Mucosa of descending colon (tissue), 3 donors: ENCODE measurements around the gene VSX1. TPM values are rescaled to one million over a fixed set of nuclear protein-coding genes. Genes with fewer than 3 reads are reported as not detected.

ENCODE experiments used
- ATAC-seq: fragments of 200-7000 bp; cut with Tn5 transposase; one replicate; pipeline ENCODE4 v1.9.1; 2020; ENCODE audit warnings: mild to moderate bottlenecking, moderate library complexity
- DNase-seq, 3 donors: peaks; one replicate each; pipeline ENCODE4 v3.0.0-alpha.2; 2020
- H3K36me3 ChIP-seq: fragments of 200-600 bp; one replicate; pipeline ENCODE4 v1.8.0; 2021; ENCODE audit warnings: low read depth, mild to moderate bottlenecking
- H3K4me1 ChIP-seq: fragments of 200-600 bp; one replicate; pipeline ENCODE4 v1.8.0; 2021; ENCODE audit warnings: low read depth, mild to moderate bottlenecking
- H3K4me3 ChIP-seq: fragments of 200-600 bp; one replicate; pipeline ENCODE4 v1.8.0; 2021; ENCODE audit warnings: mild to moderate bottlenecking
- H3K9me3 ChIP-seq: fragments of 200-600 bp; one replicate; pipeline ENCODE4 v1.8.0; 2021; ENCODE audit warnings: mild to moderate bottlenecking
- CTCF ChIP-seq: fragments of 200-600 bp; IDR thresholded peaks from one replicate; pipeline ENCODE4 v1.8.0; 2022; ENCODE audit warnings: antibody characterized with exemption, mild to moderate bottlenecking
- intact Hi-C, 2 donors: fragments of 100-400 bp; cut with DNase I in 1 of 2; cut with micrococcal nuclease in 1 of 2; formaldehyde crosslinking; loops; one replicate each; pipeline versions ENCODE4 v1.11.0 to v1.11.1; 2022; cut with DNase I, micrococcal nuclease
- total RNA-seq, 3 donors: library from RNA; stranded (reverse); fragmentation: NEBNext Ultra II Directional in 2 of 3; extraction: Animal tissue kit (Norgen Biotek cat#: 25700) in 2 of 3; gene quantifications; one replicate each; pipeline versions ENCODE4 v1.2.1 to v1.2.4, GENCODE V29; 2021 to 2023
- donor health status: DM: no; HTN: no; CAD: no; lungs with moderate emphysema.
- donor health status: DM: no; HTN: no; CAD: no.
- donor health status: DM: no; HTN: yes; CAD: no.

The VSX1 gene
- total RNA-seq, 3 donors from 2014 or later = 0.22 TPM; not detected in 2

GRCh38 chr20:25126204-25127029 lies 44.5 kb upstream of the VSX1 start:
- no peak for ATAC-seq
- Histone ChIP-seq H3K4me1 (no peaks in the 10 kb centered on the region), H3K9me3 (no peaks in the 10 kb centered on the region), H3K4me3 (no peak overlapping the region), H3K36me3 (no peaks in the 10 kb centered on the region)
- no peak for DNase-seq
- no peak for TF ChIP-seq CTCF
- intact Hi-C loops = no loop called here

- no peak for ATAC-seq
- intact Hi-C loops = no loop called here
- no peaks in the 10 kb centered on the region for H3K9me3 ChIP-seq
- no peak for DNase-seq
- no peak overlapping the region for H3K4me3 ChIP-seq
- no peaks in the 10 kb centered on the region for H3K36me3 ChIP-seq
- no peaks in the 10 kb centered on the region for H3K4me1 ChIP-seq
- no peak for TF ChIP-seq CTCF
These were observed 43.7 kb upstream of the VSX1 start for GRCh38 chr20:25125636-25126035.

- no peak for TF ChIP-seq CTCF
- no peak for ATAC-seq
- Histone ChIP-seq H3K4me3 (no peak overlapping the region), H3K36me3 (no peaks in the 10 kb centered on the region), H3K9me3 (no peaks in the 10 kb centered on the region), H3K4me1 (peaks cover 2% of the 10 kb centered on the region)
- intact Hi-C loops = no loop called here
- no peak for DNase-seq
These were observed 39.0 kb upstream of the VSX1 start for GRCh38 chr20:25120920-25121319.

- DNase-seq = no peak
- H3K4me3 ChIP-seq = no peak overlapping the region
- H3K9me3 ChIP-seq = no peaks in the 10 kb centered on the region
- H3K4me1 ChIP-seq = peaks cover 3% of the 10 kb centered on the region
- TF ChIP-seq CTCF = no peak
- no peak for ATAC-seq
- H3K36me3 ChIP-seq = no peaks in the 10 kb centered on the region
- intact Hi-C loops = no loop called here
These were observed 38.5 kb upstream of the VSX1 start for GRCh38 chr20:25120457-25120856.

GRCh38 chr20:25118529-25118928 lies 36.6 kb upstream of the VSX1 start:
- no peak overlapping the region for H3K4me3 ChIP-seq
- intact Hi-C loops = no loop called here
- no peak for DNase-seq

More at GRCh38 chr20:25118529-25118928, 36.6 kb upstream of the VSX1 start:
- H3K9me3 ChIP-seq = no peaks in the 10 kb centered on the region
- no peaks in the 10 kb centered on the region for H3K36me3 ChIP-seq
- no peak for ATAC-seq
- TF ChIP-seq CTCF = no peak
- peaks cover 9% of the 10 kb centered on the region for H3K4me1 ChIP-seq
